ENCODE results near the gene GOLT1A. TPM values are rescaled to one million over a fixed set of nuclear protein-coding genes. Genes with fewer than 3 reads are reported as not detected.

GOLT1A gene
- total RNA-seq, 1 experiment from 2014 or later = not detected

- no peak for DNase-seq
- H2AFZ ChIP-seq (ENCODE audit: low read length) = no peak overlapping the region
- H3K27ac ChIP-seq (ENCODE audit: low read length) = no peak overlapping the region
- H3K4me3 ChIP-seq (ENCODE audit: low read length) = no peak overlapping the region
- no peaks in the 10 kb centered on the region for H4K20me1 ChIP-seq (ENCODE audit: insufficient read depth, low read depth, low read length)
- no peaks in the 10 kb centered on the region for H3K27me3 ChIP-seq (ENCODE audit: low read length)
- no peaks in the 10 kb centered on the region for H3K9me3 ChIP-seq (ENCODE audit: low read length)
- H3K9me2 ChIP-seq (replicated peaks; ENCODE audit: insufficient read depth, low read length) = no peaks in the 10 kb centered on the region
- no peak overlapping the region for H3K9ac ChIP-seq (ENCODE audit: low read length)
- no peaks in the 10 kb centered on the region for H3K79me2 ChIP-seq (ENCODE audit: low read length)
- H3K36me3 ChIP-seq (ENCODE audit: insufficient read depth, low read length) = no peaks in the 10 kb centered on the region
- no peak overlapping the region for H3K4me2 ChIP-seq (ENCODE audit: low read depth, low read length, poor library complexity, severe bottlenecking)
- no peaks in the 10 kb centered on the region for H3K4me1 ChIP-seq (ENCODE audit: low read length)
Observed at GRCh38 chr1:204217648-204218000, 3.8 kb upstream of the GOLT1A start.

- H3K4me1 ChIP-seq (ENCODE audit: low read length) = no peaks in the 10 kb centered on the region
- no peaks in the 10 kb centered on the region for H3K79me2 ChIP-seq (ENCODE audit: low read length)
- no peak overlapping the region for H3K4me3 ChIP-seq (ENCODE audit: low read length)
- no peak overlapping the region for H3K4me2 ChIP-seq (ENCODE audit: low read depth, low read length, poor library complexity, severe bottlenecking)
- DNase-seq = no peak
- no peak overlapping the region for H2AFZ ChIP-seq (ENCODE audit: low read length)
- H3K36me3 ChIP-seq (ENCODE audit: insufficient read depth, low read length) = no peaks in the 10 kb centered on the region
- H4K20me1 ChIP-seq (ENCODE audit: insufficient read depth, low read depth, low read length) = no peaks in the 10 kb centered on the region
- no peaks in the 10 kb centered on the region for H3K9me2 ChIP-seq (replicated peaks; ENCODE audit: insufficient read depth, low read length)
- no peak overlapping the region for H3K27ac ChIP-seq (ENCODE audit: low read length)
- no peaks in the 10 kb centered on the region for H3K9me3 ChIP-seq (ENCODE audit: low read length)
- H3K27me3 ChIP-seq (ENCODE audit: low read length) = no peaks in the 10 kb centered on the region
- H3K9ac ChIP-seq (ENCODE audit: low read length) = no peak overlapping the region
Observed at GRCh38 chr1:204216880-204217647, 3.3 kb upstream of the GOLT1A start.

- no peak for DNase-seq
- no peaks in the 10 kb centered on the region for H3K4me1 ChIP-seq (ENCODE audit: low read length)
- no peak overlapping the region for H3K9ac ChIP-seq (ENCODE audit: low read length)
- no peak overlapping the region for H2AFZ ChIP-seq (ENCODE audit: low read length)
- H3K4me3 ChIP-seq (ENCODE audit: low read length) = no peak overlapping the region
- no peaks in the 10 kb centered on the region for H3K9me2 ChIP-seq (replicated peaks; ENCODE audit: insufficient read depth, low read length)
- no peaks in the 10 kb centered on the region for H3K27me3 ChIP-seq (ENCODE audit: low read length)
- no peak overlapping the region for H3K27ac ChIP-seq (ENCODE audit: low read length)
- H3K36me3 ChIP-seq (ENCODE audit: insufficient read depth, low read length) = no peaks in the 10 kb centered on the region
- H4K20me1 ChIP-seq (ENCODE audit: insufficient read depth, low read depth, low read length) = no peaks in the 10 kb centered on the region
- H3K9me3 ChIP-seq (ENCODE audit: low read length) = no peaks in the 10 kb centered on the region
- no peaks in the 10 kb centered on the region for H3K79me2 ChIP-seq (ENCODE audit: low read length)
- H3K4me2 ChIP-seq (ENCODE audit: low read depth, low read length, poor library complexity, severe bottlenecking) = no peak overlapping the region
Observed at GRCh38 chr1:204216236-204216635, 2.4 kb upstream of the GOLT1A start.

GRCh38 chr1:204212715-204213114 lies 1.1 kb downstream of the GOLT1A start:
- Histone ChIP-seq H2AFZ (ENCODE audit: low read length) (no peak overlapping the region), H3K4me3 (ENCODE audit: low read length) (no peak overlapping the region), H3K27me3 (ENCODE audit: low read length) (no peaks in the 10 kb centered on the region), H3K4me1 (ENCODE audit: low read length) (no peaks in the 10 kb centered on the region), H3K36me3 (ENCODE audit: insufficient read depth, low read length) (no peaks in the 10 kb centered on the region), H3K27ac (ENCODE audit: low read length) (no peak overlapping the region), H3K9me3 (ENCODE audit: low read length) (no peaks in the 10 kb centered on the region), H3K9me2 (replicated peaks; ENCODE audit: insufficient read depth, low read length) (no peaks in the 10 kb centered on the region), H3K79me2 (ENCODE audit: low read length) (no peaks in the 10 kb centered on the region), H4K20me1 (ENCODE audit: insufficient read depth, low read depth, low read length) (no peaks in the 10 kb centered on the region), H3K4me2 (ENCODE audit: low read depth, low read length, poor library complexity, severe bottlenecking) (no peak overlapping the region), H3K9ac (ENCODE audit: low read length) (no peak overlapping the region)
- no peak for DNase-seq

GRCh38 chr1:204211046-204211445 lies 2.7 kb downstream of the GOLT1A start:
- no peak for DNase-seq
- Histone ChIP-seq H3K4me3 (ENCODE audit: low read length) (no peak overlapping the region), H3K79me2 (ENCODE audit: low read length) (no peaks in the 10 kb centered on the region), H3K27me3 (ENCODE audit: low read length) (no peaks in the 10 kb centered on the region), H3K27ac (ENCODE audit: low read length) (no peak overlapping the region), H4K20me1 (ENCODE audit: insufficient read depth, low read depth, low read length) (no peaks in the 10 kb centered on the region), H3K9ac (ENCODE audit: low read length) (no peak overlapping the region), H3K4me2 (ENCODE audit: low read depth, low read length, poor library complexity, severe bottlenecking) (no peak overlapping the region), H3K36me3 (ENCODE audit: insufficient read depth, low read length) (no peaks in the 10 kb centered on the region), H2AFZ (ENCODE audit: low read length) (no peak overlapping the region), H3K9me3 (ENCODE audit: low read length) (no peaks in the 10 kb centered on the region), H3K4me1 (ENCODE audit: low read length) (no peaks in the 10 kb centered on the region), H3K9me2 (replicated peaks; ENCODE audit: insufficient read depth, low read length) (no peaks in the 10 kb centered on the region)

- no peaks in the 10 kb centered on the region for H3K27me3 ChIP-seq (ENCODE audit: low read length)
Observed at GRCh38 chr1:204207136-204207616, 6.6 kb downstream of the GOLT1A start.

GRCh38 chr1:204206121-204206520 lies 7.7 kb downstream of the GOLT1A start:
- no peaks in the 10 kb centered on the region for H3K4me1 ChIP-seq (ENCODE audit: low read length)
- H3K79me2 ChIP-seq (ENCODE audit: low read length) = no peaks in the 10 kb centered on the region
- no peak for DNase-seq
- no peaks in the 10 kb centered on the region for H3K36me3 ChIP-seq (ENCODE audit: insufficient read depth, low read length)
- no peak overlapping the region for H3K27ac ChIP-seq (ENCODE audit: low read length)
- H4K20me1 ChIP-seq (ENCODE audit: insufficient read depth, low read depth, low read length) = no peaks in the 10 kb centered on the region
- no peak overlapping the region for H2AFZ ChIP-seq (ENCODE audit: low read length)
- no peak overlapping the region for H3K9ac ChIP-seq (ENCODE audit: low read length)
- no peak overlapping the region for H3K4me3 ChIP-seq (ENCODE audit: low read length)
- no peaks in the 10 kb centered on the region for H3K9me2 ChIP-seq (replicated peaks; ENCODE audit: insufficient read depth, low read length)
- no peak overlapping the region for H3K4me2 ChIP-seq (ENCODE audit: low read depth, low read length, poor library complexity, severe bottlenecking)
- H3K9me3 ChIP-seq (ENCODE audit: low read length) = no peaks in the 10 kb centered on the region
- no peaks in the 10 kb centered on the region for H3K27me3 ChIP-seq (ENCODE audit: low read length)

More at GRCh38 chr1:204207136-204207616, 6.6 kb downstream of the GOLT1A start:
- Histone ChIP-seq H3K9ac (ENCODE audit: low read length) (no peak overlapping the region), H3K27ac (ENCODE audit: low read length) (no peak overlapping the region), H3K36me3 (ENCODE audit: insufficient read depth, low read length) (no peaks in the 10 kb centered on the region), H4K20me1 (ENCODE audit: insufficient read depth, low read depth, low read length) (no peaks in the 10 kb centered on the region), H3K4me1 (ENCODE audit: low read length) (no peaks in the 10 kb centered on the region), H3K9me2 (replicated peaks; ENCODE audit: insufficient read depth, low read length) (no peaks in the 10 kb centered on the region), H3K9me3 (ENCODE audit: low read length) (no peaks in the 10 kb centered on the region), H3K79me2 (ENCODE audit: low read length) (no peaks in the 10 kb centered on the region), H2AFZ (ENCODE audit: low read length) (no peak overlapping the region), H3K4me2 (ENCODE audit: low read depth, low read length, poor library complexity, severe bottlenecking) (no peak overlapping the region), H3K4me3 (ENCODE audit: low read length) (no peak overlapping the region)
- peak; percentile 76 for DNase-seq

- Histone ChIP-seq H4K20me1 (ENCODE audit: insufficient read depth, low read depth, low read length) (no peaks in the 10 kb centered on the region), H3K36me3 (ENCODE audit: insufficient read depth, low read length) (no peaks in the 10 kb centered on the region), H3K4me2 (ENCODE audit: low read depth, low read length, poor library complexity, severe bottlenecking) (no peak overlapping the region), H3K4me1 (ENCODE audit: low read length) (no peaks in the 10 kb centered on the region), H2AFZ (ENCODE audit: low read length) (no peak overlapping the region), H3K9me3 (ENCODE audit: low read length) (no peaks in the 10 kb centered on the region), H3K79me2 (ENCODE audit: low read length) (no peaks in the 10 kb centered on the region), H3K4me3 (ENCODE audit: low read length) (no peak overlapping the region), H3K27me3 (ENCODE audit: low read length) (no peaks in the 10 kb centered on the region), H3K9me2 (replicated peaks; ENCODE audit: insufficient read depth, low read length) (no peaks in the 10 kb centered on the region), H3K9ac (ENCODE audit: low read length) (no peak overlapping the region), H3K27ac (ENCODE audit: low read length) (no peak overlapping the region)
- DNase-seq = no peak
Observed at GRCh38 chr1:204205486-204205885, 8.3 kb downstream of the GOLT1A start.

All from Karpas-422 (cell line).